Loucy (cell line): Measurements from ENCODE around the gene ANKZF1.

Experiments
- H2AFZ ChIP-seq: fragments of 200-600 bp; sonication (generic); 2 replicates; pipeline ENCODE4 v1.6.0; 2016; ENCODE audit warnings: antibody characterized with exemption, mild to moderate bottlenecking, low read length, moderate library complexity
- H3F3A ChIP-seq: fragments of 200-600 bp; 2 replicates; pipeline ENCODE4 v1.6.0; 2016; ENCODE audit warnings: antibody characterized with exemption, low read depth, mild to moderate bottlenecking
- H3K27me3 ChIP-seq: fragments of 200-600 bp; sonication (generic); 2 replicates; pipeline ENCODE4 v1.6.1; 2014; ENCODE audit warnings: low read length, mild to moderate bottlenecking; ENCODE audit not compliant: insufficient read depth, poor library complexity, severe bottlenecking
- H3K36me3 ChIP-seq: fragments of 200-600 bp; sonication (generic); 2 replicates; pipeline ENCODE4 v1.6.1; 2016; ENCODE audit warnings: low read length; ENCODE audit not compliant: insufficient read depth
- H3K4me1 ChIP-seq: fragments of 200-600 bp; sonication (generic); 2 replicates; pipeline ENCODE4 v1.5.1; 2014; ENCODE audit warnings: low read length, mild to moderate bottlenecking; ENCODE audit not compliant: insufficient read depth, poor library complexity, severe bottlenecking
- H3K4me2 ChIP-seq: fragments of 200-600 bp; sonication (generic); 2 replicates; pipeline ENCODE4 v1.6.0; 2014; ENCODE audit warnings: antibody characterized with exemption, low read length, low read depth, mild to moderate bottlenecking; ENCODE audit not compliant: poor library complexity, severe bottlenecking
- H3K4me3 ChIP-seq: fragments of 200-600 bp; sonication (generic); 2 replicates; pipeline ENCODE4 v1.5.1; 2014; ENCODE audit warnings: low read length, mild to moderate bottlenecking, mixed read lengths; ENCODE audit not compliant: poor library complexity, severe bottlenecking
- H3K79me2 ChIP-seq: fragments of 200-600 bp; sonication (generic); 2 replicates; pipeline ENCODE4 v1.6.1; 2014; ENCODE audit warnings: low read length; ENCODE audit not compliant: insufficient read depth
- H3K9ac ChIP-seq: fragments of 200-600 bp; sonication (generic); 2 replicates; pipeline ENCODE4 v1.6.0; 2014; ENCODE audit warnings: mild to moderate bottlenecking, low read depth, low read length, moderate library complexity; ENCODE audit not compliant: poor library complexity, severe bottlenecking
- H3K9me2 ChIP-seq: fragments of 200-600 bp; sonication (generic); replicated peaks from 2 replicates; pipeline ENCODE4 v1.6.1; 2016; ENCODE audit warnings: low read depth, low read length, mixed read lengths
- H3K9me3 ChIP-seq: fragments of 200-600 bp; sonication (generic); 2 replicates; pipeline ENCODE4 v1.6.1; 2014; ENCODE audit warnings: mild to moderate bottlenecking, antibody characterized with exemption, low read length, low read depth; ENCODE audit not compliant: insufficient read depth
- H4K20me1 ChIP-seq: fragments of 200-600 bp; sonication (generic); 2 replicates; pipeline ENCODE4 v1.6.0; 2014; ENCODE audit warnings: antibody characterized with exemption, low read length, mild to moderate bottlenecking; ENCODE audit not compliant: insufficient read depth, poor library complexity, severe bottlenecking
- EZH2phosphoT487 ChIP-seq: fragments of 200-600 bp; IDR thresholded peaks from 2 replicates; pipeline ENCODE4 v1.6.1; 2018; ENCODE audit warnings: antibody characterized with exemption, mild to moderate bottlenecking, moderate library complexity, borderline replicate concordance
- TF ChIP-seq, protein P1 (sequence below): fragments of 200-600 bp; sonication (generic); conservative IDR thresholded peaks from 2 replicates; pipeline ENCODE4 v1.5.1; 2014; ENCODE audit warnings: mild to moderate bottlenecking, antibody characterized with exemption, low read length

ANKZF1 gene

GRCh38 chr2:219207134-219207883 is 22.3 kb upstream of the ANKZF1 start:
- H3K36me3 ChIP-seq = no peaks in the 10 kb centered on the region
- H3K4me3 ChIP-seq = peak overlapping the region; percentile 90
- H3K27me3 ChIP-seq = no peaks in the 10 kb centered on the region
- H2AFZ ChIP-seq = peak overlapping the region; percentile 93
- H4K20me1 ChIP-seq = peaks cover 4% of the 10 kb centered on the region
- H3K9me3 ChIP-seq = peaks cover 4% of the 10 kb centered on the region; the same call in 1 of the 2 replicates
- H3K4me2 ChIP-seq = peak overlapping the region; percentile 100
- peak overlapping the region; percentile 87 for H3K9ac ChIP-seq
- no peaks in the 10 kb centered on the region for H3K9me2 ChIP-seq
- H3K4me1 ChIP-seq = peaks cover 18% of the 10 kb centered on the region
- H3F3A ChIP-seq = 0 out of 2 replicates have a peak, but pooled peaks cover 5% of the 10 kb centered on the region
- no peak for TF ChIP-seq EZH2phosphoT487
- TF ChIP-seq, protein P1, sequence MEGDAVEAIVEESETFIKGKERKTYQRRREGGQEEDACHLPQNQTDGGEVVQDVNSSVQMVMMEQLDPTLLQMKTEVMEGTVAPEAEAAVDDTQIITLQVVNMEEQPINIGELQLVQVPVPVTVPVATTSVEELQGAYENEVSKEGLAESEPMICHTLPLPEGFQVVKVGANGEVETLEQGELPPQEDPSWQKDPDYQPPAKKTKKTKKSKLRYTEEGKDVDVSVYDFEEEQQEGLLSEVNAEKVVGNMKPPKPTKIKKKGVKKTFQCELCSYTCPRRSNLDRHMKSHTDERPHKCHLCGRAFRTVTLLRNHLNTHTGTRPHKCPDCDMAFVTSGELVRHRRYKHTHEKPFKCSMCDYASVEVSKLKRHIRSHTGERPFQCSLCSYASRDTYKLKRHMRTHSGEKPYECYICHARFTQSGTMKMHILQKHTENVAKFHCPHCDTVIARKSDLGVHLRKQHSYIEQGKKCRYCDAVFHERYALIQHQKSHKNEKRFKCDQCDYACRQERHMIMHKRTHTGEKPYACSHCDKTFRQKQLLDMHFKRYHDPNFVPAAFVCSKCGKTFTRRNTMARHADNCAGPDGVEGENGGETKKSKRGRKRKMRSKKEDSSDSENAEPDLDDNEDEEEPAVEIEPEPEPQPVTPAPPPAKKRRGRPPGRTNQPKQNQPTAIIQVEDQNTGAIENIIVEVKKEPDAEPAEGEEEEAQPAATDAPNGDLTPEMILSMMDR = no peak
- H3K79me2 ChIP-seq = peaks cover 9% of the 10 kb centered on the region; the same call in 1 of the 2 replicates

- Histone ChIP-seq H3K36me3 (no peaks in the 10 kb centered on the region), H3K79me2 (peaks cover 9% of the 10 kb centered on the region; the same call in 1 of the 2 replicates), H3K4me2 (peak overlapping the region; percentile 100), H3K9me2 (no peaks in the 10 kb centered on the region), H3K9me3 (peaks cover 4% of the 10 kb centered on the region; the same call in 1 of the 2 replicates), H3K27me3 (no peaks in the 10 kb centered on the region), H4K20me1 (peaks cover 4% of the 10 kb centered on the region), H3K9ac (peak overlapping the region; percentile 87), H3K4me3 (peak overlapping the region; percentile 90), H3F3A (0 out of 2 replicates have a peak, but pooled peaks cover 5% of the 10 kb centered on the region), H3K4me1 (peaks cover 18% of the 10 kb centered on the region), H2AFZ (no peak overlapping the region)
- TF ChIP-seq, protein P1 = no peak
Measured at GRCh38 chr2:219207884-219208740, 21.5 kb upstream of the ANKZF1 start.

GRCh38 chr2:219209236-219210195 is 20.1 kb upstream of the ANKZF1 start:
- Histone ChIP-seq H3K36me3 (no peaks in the 10 kb centered on the region), H3K9me3 (peaks cover 2% of the 10 kb centered on the region; the same call in 1 of the 2 replicates), H3K4me2 (no peak overlapping the region), H2AFZ (no peak overlapping the region), H3K79me2 (peaks cover 9% of the 10 kb centered on the region; the same call in 1 of the 2 replicates), H4K20me1 (peaks cover 4% of the 10 kb centered on the region), H3K4me3 (no peak overlapping the region), H3K9me2 (no peaks in the 10 kb centered on the region), H3K27me3 (no peaks in the 10 kb centered on the region), H3K9ac (peak overlapping the region; percentile 27), H3K4me1 (peaks cover 18% of the 10 kb centered on the region), H3F3A (0 out of 2 replicates have a peak, but pooled peaks cover 5% of the 10 kb centered on the region)
- TF ChIP-seq, protein P1 = no peak
- TF ChIP-seq EZH2phosphoT487 = no peak
